NB4 (cell line): Measurements from ENCODE around the gene TFPT.
A peak's percentile ranks its signal among the peaks of the same experiment; 100 is the strongest.

Experiments
- DNase-seq: peaks from one replicate; pipeline ENCODE4 v3.0.0; 2010; ENCODE audit warnings: low read depth
- H3K4me3 ChIP-seq: one replicate; pipeline ENCODE4 v1.5.1; 2011; ENCODE audit warnings: mild to moderate bottlenecking, low read depth, low read length, moderate library complexity
- CTCF ChIP-seq: IDR thresholded peaks from one replicate; pipeline ENCODE4 v1.5.1; 2012; ENCODE audit warnings: low read depth, low read length
- MAX ChIP-seq: IDR thresholded peaks from 2 replicates; pipeline ENCODE4 v1.6.1; 2011; ENCODE audit warnings: low read depth, low read length
- MYC ChIP-seq: IDR thresholded peaks from 2 replicates; pipeline ENCODE4 v1.6.1; 2011; ENCODE audit warnings: low read depth, low read length
- POLR2A ChIP-seq: IDR thresholded peaks from 2 replicates; pipeline ENCODE4 v1.6.1; 2011; ENCODE audit warnings: mild to moderate bottlenecking; ENCODE audit not compliant: insufficient read length; ENCODE audit errors: extremely low read depth

TFPT gene

GRCh38 chr19:54115109-54116063 lies at the start of gene TFPT, which contains the start of gene PRPF31:
TFPT (minus strand) TSS chr19:54115657; CDS start chr19:54115269, 388 bp downstream.
PRPF31 (plus strand) TSS chr19:54115754; CDS start chr19:54118279, 2,525 bp downstream.
- H3K4me3 ChIP-seq: peak within 1 kb of the TSS; percentile 99
- DNase-seq: peak; percentile 97
- TF ChIP-seq MYC (peak; percentile 82), CTCF (no peak), MAX (peak; percentile 32; the same call in 1 of the 2 replicates), POLR2A (peak; percentile 56)

DNA sequence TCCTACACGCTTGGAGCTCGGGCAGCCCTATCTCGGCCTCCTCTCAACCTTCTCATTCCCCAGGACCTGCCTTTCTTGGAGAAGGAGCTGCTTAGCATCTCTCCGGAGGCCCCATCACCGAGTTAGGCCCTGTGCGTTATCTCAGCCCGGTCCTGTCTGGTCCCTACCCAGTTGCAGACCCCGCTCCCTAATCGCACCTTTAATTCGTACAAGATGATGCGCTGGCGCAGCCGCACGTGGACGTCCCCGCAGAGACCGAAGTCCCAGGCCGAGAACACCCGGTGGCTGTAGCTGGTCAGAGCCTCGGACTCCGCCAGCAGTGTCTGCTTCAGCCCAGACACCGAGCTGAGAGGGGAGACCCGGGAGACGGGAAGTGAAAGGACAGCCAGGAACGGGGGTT lies 49.8 kb upstream of the TFPT start:
- TF ChIP-seq POLR2A: no peak
- TF ChIP-seq MAX: no peak
- no peak for TF ChIP-seq CTCF
- no peak for TF ChIP-seq MYC
- no peak for DNase-seq
- no peak overlapping the region for H3K4me3 ChIP-seq

- no peak for DNase-seq
- TF ChIP-seq MAX (no peak), POLR2A (no peak), MYC (no peak), CTCF (no peak)
- no peak overlapping the region for H3K4me3 ChIP-seq
These were observed 49.1 kb upstream of the TFPT start for GRCh38 chr19:54164369-54165068.

- DNase-seq: no peak
- H3K4me3 ChIP-seq: peak overlapping the region; percentile 21
- TF ChIP-seq CTCF (no peak), POLR2A (no peak), MAX (no peak), MYC (no peak)
These were observed 47.4 kb upstream of the TFPT start for GRCh38 chr19:54162884-54163283.

DNA sequence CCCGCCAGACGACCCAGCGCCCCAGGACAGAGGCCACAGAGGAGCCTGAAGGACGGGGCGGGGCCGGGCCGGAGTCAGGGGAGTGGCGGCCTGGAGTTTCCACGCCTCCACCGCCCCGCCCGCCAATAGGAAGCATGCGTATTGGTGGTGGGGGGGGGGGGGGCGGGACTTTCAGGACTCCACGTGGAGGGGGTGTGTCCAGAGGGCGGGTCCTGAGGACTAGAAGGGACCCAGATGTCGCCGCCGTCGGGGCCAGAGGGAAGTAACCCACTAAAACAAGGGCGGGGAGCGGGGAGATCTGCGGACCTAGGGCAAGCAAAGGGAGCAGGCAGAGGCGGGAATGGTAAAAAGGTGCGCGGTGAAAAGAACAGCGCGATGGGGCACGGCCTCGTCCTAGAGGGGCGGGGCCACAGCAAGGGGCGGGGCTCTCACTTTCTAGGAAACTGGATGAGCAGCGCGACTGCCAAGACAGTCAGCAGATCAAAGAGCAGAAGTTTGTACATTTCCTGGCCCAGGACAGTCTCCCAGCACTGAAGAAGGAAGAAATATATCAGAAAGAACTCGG lies 46.9 kb upstream of the TFPT start:
- peak overlapping the region; percentile 21 for H3K4me3 ChIP-seq
- no peak for TF ChIP-seq CTCF
- TF ChIP-seq POLR2A: no peak
- no peak for TF ChIP-seq MYC
- no peak; the same call in 1 of the 2 replicates for TF ChIP-seq MAX
- DNase-seq: peak; percentile 89
